ENCODE measurements around the gene CHKA. TPM values are rescaled to one million over a fixed set of nuclear protein-coding genes. Genes with fewer than 3 reads are reported as not detected.

Gene CHKA
- total RNA-seq, 2 experiments from 2014 or later: 15.8 to 16.7 TPM

DNA sequence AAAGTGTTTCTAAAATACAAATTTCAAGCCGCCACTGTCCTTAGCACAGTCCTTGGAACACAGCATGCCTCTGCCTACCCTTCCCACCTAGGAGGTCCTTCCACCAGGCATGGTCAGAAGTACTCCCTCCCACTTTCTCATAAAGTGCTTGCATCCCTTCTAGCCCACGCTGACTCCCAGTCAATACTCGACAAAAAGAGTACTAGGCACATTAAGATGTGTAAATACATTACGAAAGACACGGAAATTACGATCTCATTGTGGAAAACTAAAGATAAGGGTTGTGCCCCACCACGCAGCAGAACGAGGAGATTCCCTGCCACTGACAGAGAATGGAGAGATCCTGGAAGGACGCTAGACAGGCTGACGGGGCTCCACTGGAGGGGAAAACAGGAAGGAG, 13.5 kb downstream of the CHKA start:
- H3K9me3 Mint-ChIP-seq: no peaks in the 10 kb centered on the region
- H3K27ac Mint-ChIP-seq: no peak overlapping the region
- intact Hi-C loops (cut with micrococcal nuclease): no loop called here
- ChIA-PET CTCF (no interaction called here), POLR2A (no interaction called here)
- no peak overlapping the region for H3K4me3 Mint-ChIP-seq
- H3K36me3 Mint-ChIP-seq (ENCODE audit: low read depth): peaks cover 1% of the 10 kb centered on the region
- no peaks in the 10 kb centered on the region for H3K27me3 Mint-ChIP-seq
- no peaks in the 10 kb centered on the region for H3K4me1 Mint-ChIP-seq (ENCODE audit: low read depth)
- TF ChIP-seq, protein P1, sequence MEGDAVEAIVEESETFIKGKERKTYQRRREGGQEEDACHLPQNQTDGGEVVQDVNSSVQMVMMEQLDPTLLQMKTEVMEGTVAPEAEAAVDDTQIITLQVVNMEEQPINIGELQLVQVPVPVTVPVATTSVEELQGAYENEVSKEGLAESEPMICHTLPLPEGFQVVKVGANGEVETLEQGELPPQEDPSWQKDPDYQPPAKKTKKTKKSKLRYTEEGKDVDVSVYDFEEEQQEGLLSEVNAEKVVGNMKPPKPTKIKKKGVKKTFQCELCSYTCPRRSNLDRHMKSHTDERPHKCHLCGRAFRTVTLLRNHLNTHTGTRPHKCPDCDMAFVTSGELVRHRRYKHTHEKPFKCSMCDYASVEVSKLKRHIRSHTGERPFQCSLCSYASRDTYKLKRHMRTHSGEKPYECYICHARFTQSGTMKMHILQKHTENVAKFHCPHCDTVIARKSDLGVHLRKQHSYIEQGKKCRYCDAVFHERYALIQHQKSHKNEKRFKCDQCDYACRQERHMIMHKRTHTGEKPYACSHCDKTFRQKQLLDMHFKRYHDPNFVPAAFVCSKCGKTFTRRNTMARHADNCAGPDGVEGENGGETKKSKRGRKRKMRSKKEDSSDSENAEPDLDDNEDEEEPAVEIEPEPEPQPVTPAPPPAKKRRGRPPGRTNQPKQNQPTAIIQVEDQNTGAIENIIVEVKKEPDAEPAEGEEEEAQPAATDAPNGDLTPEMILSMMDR (IDR thresholded peaks at IDR 0.05): no peak
- no peak for DNase-seq
- ATAC-seq: no peak

DNA sequence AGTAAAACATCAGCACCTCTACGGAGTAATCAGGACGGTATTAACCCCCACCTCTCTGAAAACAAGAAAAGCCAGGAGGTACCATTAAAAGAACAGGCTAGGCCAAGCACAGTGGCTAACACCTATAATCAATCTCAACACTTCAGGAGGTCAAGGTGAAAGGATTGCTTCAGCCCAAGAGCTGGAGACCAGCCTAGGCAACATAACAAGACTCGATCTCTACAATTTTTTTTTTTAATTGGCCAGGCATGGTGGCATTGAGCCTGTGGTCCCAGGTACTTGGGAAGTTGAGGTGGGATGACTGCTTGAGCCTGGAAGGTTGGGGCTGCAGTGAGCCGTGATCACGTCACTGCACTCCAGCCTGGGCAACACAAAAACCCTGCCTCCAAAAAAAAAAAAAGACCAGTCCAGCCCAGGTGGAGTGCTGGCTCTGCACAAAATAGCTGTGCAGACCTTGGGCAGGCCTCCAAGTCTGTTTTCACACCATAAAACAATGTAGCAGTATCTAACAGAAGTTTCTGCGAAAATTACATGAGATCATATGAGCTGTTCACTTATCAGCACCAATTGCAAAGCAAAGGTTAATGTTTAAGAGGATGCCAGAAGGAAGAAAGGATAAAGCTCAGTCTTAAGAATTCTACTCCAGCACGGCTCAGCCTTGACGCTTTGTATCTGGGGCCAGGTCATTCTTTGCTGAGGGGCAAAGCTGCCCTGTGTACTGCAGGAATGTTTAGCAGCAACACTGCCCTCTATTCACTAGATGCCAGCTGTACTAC, 14.8 kb downstream of the CHKA start:
- H3K27ac Mint-ChIP-seq: no peak overlapping the region

DNA sequence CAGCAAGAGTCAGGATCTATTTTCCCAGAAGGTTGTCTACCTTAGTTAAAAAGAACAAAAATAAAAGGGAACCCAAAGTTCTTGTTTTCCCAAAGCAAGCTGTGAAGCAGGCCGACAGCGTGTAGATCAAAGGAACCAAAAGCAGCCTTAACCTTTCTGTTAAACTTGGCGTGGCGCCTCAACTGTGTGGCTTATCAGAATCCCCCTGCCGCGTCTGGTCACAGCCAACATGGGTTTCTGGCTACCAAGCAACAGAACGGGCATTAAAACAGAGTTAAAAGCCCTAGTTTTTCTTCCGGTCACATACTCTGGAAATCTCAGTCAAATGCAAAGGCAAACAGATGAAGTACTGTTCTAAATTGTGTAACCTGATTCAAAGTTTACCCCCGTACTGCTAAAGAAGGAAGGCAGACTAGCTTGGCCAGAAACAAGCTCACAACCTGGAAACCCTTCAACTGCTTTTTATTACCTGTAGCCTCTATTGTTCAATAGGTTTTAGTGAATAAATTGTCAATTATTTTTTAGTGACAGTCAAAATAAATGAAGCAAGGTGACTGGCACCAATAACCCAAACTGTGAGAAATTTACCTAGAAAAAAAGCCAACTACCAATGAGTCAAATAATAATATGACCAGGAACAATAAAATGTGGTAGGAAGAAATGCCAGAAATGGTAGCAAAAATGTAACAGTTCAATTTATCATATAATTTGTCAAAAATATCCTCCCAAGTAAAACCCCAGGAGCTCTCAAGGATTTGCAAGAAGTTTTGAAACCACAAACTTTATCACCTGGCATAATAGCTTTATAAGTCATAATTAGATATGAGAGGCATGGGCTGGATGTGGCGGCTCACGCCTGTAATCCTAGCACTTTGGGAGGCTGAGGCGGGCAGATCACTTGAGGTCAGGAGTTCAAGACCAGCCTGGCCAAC, 21.4 kb downstream of the CHKA start:
- Mint-ChIP-seq H3K9me3 (no peaks in the 10 kb centered on the region), H3K4me3 (peak overlapping the region; percentile 64), H3K4me1 (ENCODE audit: low read depth) (peaks cover 16% of the 10 kb centered on the region), H3K36me3 (ENCODE audit: low read depth) (peaks cover 1% of the 10 kb centered on the region), H3K27me3 (no peaks in the 10 kb centered on the region), H3K27ac (peak overlapping the region; percentile 64)
- peak; percentile 79 for DNase-seq
- peak; percentile 88 for ATAC-seq
- intact Hi-C loops (cut with micrococcal nuclease): no loop called here
- TF ChIP-seq, protein P1 (IDR thresholded peaks at IDR 0.05): no peak
- ChIA-PET CTCF (interaction anchor here (0.7 to 1.5 kb wide), 2 partner anchors 9 to 18 kb away, joined by 3 to 4 read pairs; no protein-coding TSS in a partner anchor), POLR2A (interaction anchor here (1.5 kb wide), 1 partner anchor 12 kb away, joined by 3 read pairs; no protein-coding TSS in a partner anchor)

More for the DNA sequence above, 14.8 kb downstream of the CHKA start:
- H3K36me3 Mint-ChIP-seq (ENCODE audit: low read depth): peaks cover 1% of the 10 kb centered on the region
- CTCF ChIA-PET: no interaction called here
- no peak for DNase-seq
- ATAC-seq: no peak
- TF ChIP-seq, protein P1 (IDR thresholded peaks at IDR 0.05): no peak
- H3K4me1 Mint-ChIP-seq (ENCODE audit: low read depth): no peaks in the 10 kb centered on the region
- POLR2A ChIA-PET: interaction anchor here (0.7 to 0.8 kb wide), 2 partner anchors 12 to 24 kb away, joined by 3 to 4 read pairs; no protein-coding TSS in a partner anchor
- no peaks in the 10 kb centered on the region for H3K27me3 Mint-ChIP-seq
- no peak overlapping the region for H3K4me3 Mint-ChIP-seq
- intact Hi-C loops (cut with micrococcal nuclease): no loop called here
- H3K9me3 Mint-ChIP-seq: no peaks in the 10 kb centered on the region

DNA sequence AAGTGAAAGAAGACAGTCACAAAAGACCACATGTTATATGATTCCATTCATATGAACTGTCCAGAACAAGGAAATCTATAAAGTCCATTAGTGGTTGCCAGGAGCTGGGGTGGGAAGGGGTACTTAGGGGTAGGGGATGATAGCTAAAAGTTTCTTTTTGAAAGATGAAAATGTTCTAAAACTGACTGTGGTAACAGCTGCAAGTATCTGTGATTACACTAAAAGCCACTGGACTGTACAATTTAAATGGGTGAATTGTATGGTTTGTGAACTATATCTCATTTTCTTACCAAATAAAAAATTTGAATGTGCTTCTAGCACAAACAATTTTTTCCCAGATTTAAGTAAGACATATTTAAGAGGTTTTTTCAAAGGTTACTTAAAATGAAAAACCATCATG, 22.1 kb downstream of the CHKA start:
- H3K27me3 Mint-ChIP-seq: no peaks in the 10 kb centered on the region
- POLR2A ChIA-PET: no interaction called here
- ATAC-seq (no peak), DNase-seq (no peak)
- peaks cover 16% of the 10 kb centered on the region for H3K4me1 Mint-ChIP-seq (ENCODE audit: low read depth)
- TF ChIP-seq, protein P1 (IDR thresholded peaks at IDR 0.05): no peak
- peaks cover 1% of the 10 kb centered on the region for H3K36me3 Mint-ChIP-seq (ENCODE audit: low read depth)
- CTCF ChIA-PET: interaction anchor here (0.7 to 1.5 kb wide), 2 partner anchors 18 to 23 kb away, joined by 3 to 4 read pairs; no protein-coding TSS in a partner anchor
- no peak overlapping the region for H3K27ac Mint-ChIP-seq
- intact Hi-C loops (cut with micrococcal nuclease): no loop called here
- H3K9me3 Mint-ChIP-seq: no peaks in the 10 kb centered on the region
- H3K4me3 Mint-ChIP-seq: peak overlapping the region; percentile 64
